Panc1 (cell line): Measurements from ENCODE around the gene MAML3. TPM values are rescaled to one million over a fixed set of nuclear protein-coding genes. Genes with fewer than 3 reads are reported as not detected.

ENCODE experiments used
- ATAC-seq: fragments of 200-7000 bp; cut with Tn5 transposase; 2 replicates; pipeline ENCODE4 v1.9.1; 2020; ENCODE audit warnings: mild to moderate bottlenecking, moderate library complexity
- BruUV-seq: library from RNA; stranded (reverse); fragments of 400-500 nt; replicated peaks from 2 replicates; lab custom pipeline; 2021; lab: Mats Ljungman, UMichigan
- CTCF ChIA-PET: fragments of 300-600 bp; sonication (Branson Sonifier 250); formaldehyde crosslinking; loops from one replicate; lab custom pipeline; 2022; ENCODE audit warnings: antibody characterized with exemption; lab: Charles Lee
- POLR2A ChIA-PET: fragments of 300-600 bp; sonication (Branson Sonifier 250); formaldehyde crosslinking; loops from one replicate; lab custom pipeline; 2022; ENCODE audit warnings: antibody characterized with exemption; lab: Charles Lee
- DNase-seq: peaks from one replicate; pipeline ENCODE4 v3.0.0-alpha.2; 2010; ENCODE audit warnings: low read depth, low spot score
- H3K27ac ChIP-seq: 2 replicates; pipeline ENCODE4 v1.5.1; 2011; ENCODE audit warnings: mild to moderate bottlenecking, low read length, inconsistent platforms
- H3K27me3 ChIP-seq: fragments of 200-500 bp; sonication (Bioruptor generic); 2 replicates; pipeline ENCODE4 v1.6.0; 2014; ENCODE audit warnings: low read length, inconsistent platforms; ENCODE audit not compliant: control insufficient read depth, insufficient read depth
- H3K36me3 ChIP-seq: fragments of 200-500 bp; sonication (Bioruptor generic); 2 replicates; pipeline ENCODE4 v1.5.1; 2014; ENCODE audit warnings: inconsistent platforms, mild to moderate bottlenecking, low read length, moderate library complexity; ENCODE audit not compliant: control insufficient read depth, insufficient read depth
- H3K4me1 ChIP-seq: 2 replicates; pipeline ENCODE4 v1.5.1; 2011; ENCODE audit warnings: inconsistent platforms, mild to moderate bottlenecking, low read length, moderate library complexity; ENCODE audit not compliant: control insufficient read depth, insufficient read depth
- H3K4me3 ChIP-seq, 2 experiments: 2 replicates each; pipeline ENCODE4 v1.5.1; 2011 to 2012; ENCODE audit warnings: low read depth in 2 of 2, low read length in 2 of 2, mild to moderate bottlenecking in 2 of 2, inconsistent platforms in 1 of 2, moderate library complexity in 1 of 2
- H3K9me3 ChIP-seq: fragments of 200-500 bp; sonication (Bioruptor generic); 2 replicates; pipeline ENCODE4 v1.5.1; 2014; ENCODE audit warnings: low read depth, mild to moderate bottlenecking, inconsistent platforms, low read length, moderate library complexity; ENCODE audit not compliant: control insufficient read depth, insufficient read depth
- POLR2AphosphoS5 ChIP-seq: IDR thresholded peaks from 2 replicates; pipeline ENCODE4 v1.6.1; 2012; ENCODE audit warnings: mild to moderate bottlenecking, low read depth, low read length, moderate library complexity
- REST ChIP-seq, 2 experiments: IDR thresholded peaks; 2 replicates each; pipeline ENCODE4 v1.6.1; 2011 to 2012; ENCODE audit warnings: low read depth in 2 of 2, control low read depth in 1 of 2, low read length in 1 of 2, mild to moderate bottlenecking in 1 of 2, moderate library complexity in 1 of 2; ENCODE audit not compliant: insufficient read depth in 1 of 2
- SIN3A ChIP-seq: IDR thresholded peaks from 2 replicates; pipeline ENCODE4 v1.6.1; 2012; ENCODE audit warnings: low read depth, mild to moderate bottlenecking, low read length, moderate library complexity, borderline replicate concordance; ENCODE audit not compliant: insufficient read depth
- TCF7L2 ChIP-seq: IDR thresholded peaks from 2 replicates; pipeline ENCODE4 v1.6.1; 2011; ENCODE audit warnings: mild to moderate bottlenecking, low read depth, low read length, inconsistent platforms
- in situ Hi-C: cut with HindIII; loops from 2 replicates; pipeline ENCODE4 v1.10.0; 2016; ENCODE audit warnings: low sequenced_read_pairs, low pct_unique_long_range_greater_than_20kb
- intact Hi-C: fragments of 100-400 bp; cut with micrococcal nuclease; formaldehyde crosslinking; loops from one replicate; pipeline ENCODE4 v1.10.0; 2022; ENCODE audit not compliant: unreplicated experiment
- total RNA-seq: library from RNA; stranded (reverse); gene quantifications from one replicate; pipeline ENCODE4 v1.2.1, GENCODE V29; 2021; ENCODE audit not compliant: unreplicated experiment
- TF ChIP-seq, protein P1 (sequence below): fragments of 450-650 bp; IDR thresholded peaks from 2 replicates; pipeline ENCODE4 v1.5.1; 2017; ENCODE audit warnings: mild to moderate bottlenecking

Gene MAML3
- total RNA-seq, 1 experiment from 2014 or later, result 7.7 TPM

DNA sequence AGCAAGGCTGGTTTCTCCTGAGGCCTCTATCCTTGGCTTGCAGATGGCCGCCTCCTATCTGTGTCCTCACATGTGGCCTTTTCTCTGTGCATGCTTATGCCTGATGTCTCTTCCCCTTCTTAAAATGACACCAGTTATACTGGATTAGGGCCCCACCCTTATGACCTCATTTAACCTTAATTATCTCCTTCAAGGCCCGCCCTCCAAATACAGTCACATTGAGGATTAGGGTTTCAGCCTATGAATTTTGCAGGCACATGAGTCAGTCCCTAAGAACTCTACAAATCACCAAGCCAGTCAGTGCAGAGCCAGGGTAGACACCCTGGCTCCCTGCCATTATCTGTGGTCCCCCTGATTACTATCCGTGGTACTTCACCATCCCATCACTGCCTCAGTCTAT, 51.6 kb downstream of the MAML3 start:
- ATAC-seq (no peak), DNase-seq (no peak)
- Histone ChIP-seq H3K9me3 (no peaks in the 10 kb centered on the region), H3K27ac (peak overlapping the region; percentile 35; the same call in 1 of the 2 replicates), H3K4me3 (no peak overlapping the region), H3K36me3 (no peaks in the 10 kb centered on the region), H3K27me3 (no peaks in the 10 kb centered on the region), H3K4me1 (peaks cover 14% of the 10 kb centered on the region)
- POLR2A ChIA-PET, result no interaction called here
- BruUV-seq, result no TSS peak
- CTCF ChIA-PET, result no interaction called here
- in situ Hi-C loops (no loop called here), intact Hi-C loops (no loop called here)
- TF ChIP-seq, protein P1, sequence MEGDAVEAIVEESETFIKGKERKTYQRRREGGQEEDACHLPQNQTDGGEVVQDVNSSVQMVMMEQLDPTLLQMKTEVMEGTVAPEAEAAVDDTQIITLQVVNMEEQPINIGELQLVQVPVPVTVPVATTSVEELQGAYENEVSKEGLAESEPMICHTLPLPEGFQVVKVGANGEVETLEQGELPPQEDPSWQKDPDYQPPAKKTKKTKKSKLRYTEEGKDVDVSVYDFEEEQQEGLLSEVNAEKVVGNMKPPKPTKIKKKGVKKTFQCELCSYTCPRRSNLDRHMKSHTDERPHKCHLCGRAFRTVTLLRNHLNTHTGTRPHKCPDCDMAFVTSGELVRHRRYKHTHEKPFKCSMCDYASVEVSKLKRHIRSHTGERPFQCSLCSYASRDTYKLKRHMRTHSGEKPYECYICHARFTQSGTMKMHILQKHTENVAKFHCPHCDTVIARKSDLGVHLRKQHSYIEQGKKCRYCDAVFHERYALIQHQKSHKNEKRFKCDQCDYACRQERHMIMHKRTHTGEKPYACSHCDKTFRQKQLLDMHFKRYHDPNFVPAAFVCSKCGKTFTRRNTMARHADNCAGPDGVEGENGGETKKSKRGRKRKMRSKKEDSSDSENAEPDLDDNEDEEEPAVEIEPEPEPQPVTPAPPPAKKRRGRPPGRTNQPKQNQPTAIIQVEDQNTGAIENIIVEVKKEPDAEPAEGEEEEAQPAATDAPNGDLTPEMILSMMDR, result no peak
- TF ChIP-seq POLR2AphosphoS5, result no peak
- TF ChIP-seq SIN3A, result no peak
- TF ChIP-seq REST (IDR thresholded peaks at IDR 0.05; ENCODE audit: insufficient read depth in 1 of 2, low read depth in 2 of 2, low read length in 1 of 2), result no peak
- no peak for TF ChIP-seq TCF7L2

DNA sequence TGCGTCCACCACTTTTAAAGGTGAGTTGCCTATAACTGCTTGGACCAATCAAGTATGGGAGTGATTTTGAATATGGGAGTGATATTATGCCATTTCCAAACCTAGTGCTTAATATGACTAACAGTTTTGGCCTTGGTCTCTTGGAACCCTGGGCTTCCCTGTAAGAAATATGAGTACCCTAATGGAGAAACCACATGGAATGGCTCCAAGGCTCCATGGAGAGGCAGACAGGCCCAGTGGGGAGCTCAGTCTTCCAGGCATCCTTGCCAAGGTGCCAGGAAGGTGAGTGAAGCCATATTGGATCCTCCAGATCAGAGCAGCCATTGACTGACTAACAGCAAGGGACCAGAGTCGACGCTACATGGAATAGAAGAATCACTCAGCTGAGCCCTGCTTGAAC, 53.2 kb downstream of the MAML3 start:
- DNase-seq (no peak), ATAC-seq (no peak)
- Histone ChIP-seq H3K4me3 (no peak overlapping the region), H3K27ac (peak overlapping the region; percentile 96), H3K27me3 (no peaks in the 10 kb centered on the region), H3K36me3 (no peaks in the 10 kb centered on the region), H3K9me3 (no peaks in the 10 kb centered on the region), H3K4me1 (peaks cover 27% of the 10 kb centered on the region)
- CTCF ChIA-PET, result no interaction called here
- BruUV-seq, result no TSS peak
- intact Hi-C loops, result no loop called here
- POLR2A ChIA-PET, result no interaction called here
- TF ChIP-seq, protein P1, result no peak
- TF ChIP-seq SIN3A (no peak), TCF7L2 (no peak), REST (IDR thresholded peaks at IDR 0.05; ENCODE audit: insufficient read depth in 1 of 2, low read depth in 2 of 2, low read length in 1 of 2) (no peak), POLR2AphosphoS5 (no peak)
- in situ Hi-C loops, result no loop called here
